ENCODE measurements around the gene RANBP3L. TPM values are rescaled to one million over a fixed set of nuclear protein-coding genes. Genes with fewer than 3 reads are reported as not detected.
"Not testable (repeated sequence)": the region's sequence is repeated elsewhere in the genome, so short reads cannot be mapped to it uniquely, and the experiment has no call there.

Gene RANBP3L
- total RNA-seq, 1 donor, result 1.3 TPM

DNA sequence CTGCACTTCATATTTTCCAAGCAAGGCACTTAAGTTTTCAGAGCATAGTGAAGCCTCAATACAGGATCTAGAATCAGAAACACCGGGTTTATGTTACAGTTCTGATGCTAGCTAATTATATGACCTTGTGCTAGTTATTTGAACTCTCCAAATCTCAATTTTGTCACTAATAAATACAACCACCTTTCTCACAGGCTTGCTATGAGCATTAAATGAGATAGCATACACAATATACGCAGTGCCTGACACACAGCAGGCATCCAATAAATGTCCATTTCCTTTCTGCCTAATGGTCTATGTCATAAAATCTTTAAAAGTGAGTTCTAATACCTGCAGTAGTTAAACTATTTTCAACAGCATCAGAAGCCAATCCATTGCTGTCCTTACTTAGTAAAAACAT, 92.9 kb downstream of the RANBP3L start:
- no peak for DNase-seq (ENCODE audit: low read depth)
- TF ChIP-seq, protein P1, sequence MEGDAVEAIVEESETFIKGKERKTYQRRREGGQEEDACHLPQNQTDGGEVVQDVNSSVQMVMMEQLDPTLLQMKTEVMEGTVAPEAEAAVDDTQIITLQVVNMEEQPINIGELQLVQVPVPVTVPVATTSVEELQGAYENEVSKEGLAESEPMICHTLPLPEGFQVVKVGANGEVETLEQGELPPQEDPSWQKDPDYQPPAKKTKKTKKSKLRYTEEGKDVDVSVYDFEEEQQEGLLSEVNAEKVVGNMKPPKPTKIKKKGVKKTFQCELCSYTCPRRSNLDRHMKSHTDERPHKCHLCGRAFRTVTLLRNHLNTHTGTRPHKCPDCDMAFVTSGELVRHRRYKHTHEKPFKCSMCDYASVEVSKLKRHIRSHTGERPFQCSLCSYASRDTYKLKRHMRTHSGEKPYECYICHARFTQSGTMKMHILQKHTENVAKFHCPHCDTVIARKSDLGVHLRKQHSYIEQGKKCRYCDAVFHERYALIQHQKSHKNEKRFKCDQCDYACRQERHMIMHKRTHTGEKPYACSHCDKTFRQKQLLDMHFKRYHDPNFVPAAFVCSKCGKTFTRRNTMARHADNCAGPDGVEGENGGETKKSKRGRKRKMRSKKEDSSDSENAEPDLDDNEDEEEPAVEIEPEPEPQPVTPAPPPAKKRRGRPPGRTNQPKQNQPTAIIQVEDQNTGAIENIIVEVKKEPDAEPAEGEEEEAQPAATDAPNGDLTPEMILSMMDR (IDR thresholded peaks at IDR 0.05; ENCODE audit: insufficient read depth, low read depth, low read length), result no peak
- no peak overlapping the region for H3K4me3 ChIP-seq (ENCODE audit: low read depth, low read length)

DNA sequence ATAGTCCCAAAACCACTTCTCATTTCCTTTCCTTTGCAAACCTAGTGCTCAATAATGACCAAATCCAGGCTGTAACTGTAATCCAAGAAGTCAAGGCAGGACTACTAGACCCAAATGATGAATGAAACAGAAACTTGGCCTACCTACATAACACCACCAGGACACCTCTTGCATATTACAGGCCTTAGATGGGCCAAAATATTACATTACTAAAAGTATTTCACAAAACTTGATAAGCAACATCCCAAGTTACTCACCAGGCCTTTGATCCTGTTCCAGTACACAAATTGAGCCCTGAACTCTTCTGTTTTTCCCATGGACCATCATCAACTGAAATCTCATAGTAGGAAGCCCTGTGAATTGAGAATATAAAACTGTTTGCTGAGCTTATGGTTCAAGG, 94.8 kb downstream of the RANBP3L start:
- no peak overlapping the region for H3K4me3 ChIP-seq (ENCODE audit: low read depth, low read length)
- DNase-seq (ENCODE audit: low read depth), result peak; percentile 18

DNA sequence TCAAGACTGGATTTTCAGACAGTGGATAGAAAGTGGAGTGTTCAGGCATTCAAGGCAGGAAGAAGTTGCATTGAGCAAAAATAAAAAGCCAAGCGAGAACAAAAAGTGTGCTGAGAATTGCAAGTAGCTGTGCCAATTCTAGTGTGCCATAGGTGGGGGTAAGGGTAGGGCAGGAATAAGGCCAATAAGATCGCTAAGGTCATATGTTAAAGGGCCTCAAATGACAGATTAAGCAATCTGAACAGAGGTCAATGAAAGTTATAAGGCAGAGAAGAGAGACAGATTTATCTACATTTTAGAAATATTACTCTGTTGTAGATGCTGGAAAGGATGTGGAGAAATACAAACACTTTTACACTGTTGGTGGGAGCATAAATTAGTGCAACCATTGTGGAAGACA, 96.4 kb downstream of the RANBP3L start:
- TF ChIP-seq, protein P1 (IDR thresholded peaks at IDR 0.05; ENCODE audit: insufficient read depth, low read depth, low read length), result no peak
- no peak for DNase-seq (ENCODE audit: low read depth)
- H3K4me3 ChIP-seq (ENCODE audit: low read depth, low read length), result no peak overlapping the region

More for the DNA sequence above, 94.8 kb downstream of the RANBP3L start:
- TF ChIP-seq, protein P1 (IDR thresholded peaks at IDR 0.05; ENCODE audit: insufficient read depth, low read depth, low read length), result no peak

DNA sequence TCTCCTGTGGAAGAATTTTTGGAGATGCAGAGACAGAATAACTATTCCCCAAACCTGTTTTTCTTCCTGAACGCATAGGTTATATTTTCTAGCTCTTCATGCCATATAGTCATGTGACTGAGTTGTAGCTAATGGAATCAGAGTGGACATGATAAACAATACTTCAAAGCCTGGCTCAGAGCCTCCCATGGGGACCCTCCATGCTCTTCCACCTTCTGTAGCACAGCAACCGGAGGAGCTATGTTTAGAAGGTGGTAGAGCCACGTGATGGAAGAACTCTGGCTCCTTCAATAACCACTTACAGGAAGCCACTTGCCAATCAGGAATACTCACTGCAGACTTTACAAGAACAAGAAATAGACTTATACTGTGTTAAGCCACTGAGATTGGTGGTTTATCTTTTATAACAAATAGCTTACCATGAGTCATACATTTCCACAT, 99.2 kb downstream of the RANBP3L start:
- H3K4me3 ChIP-seq (ENCODE audit: low read depth, low read length), result no peak overlapping the region
- DNase-seq (ENCODE audit: low read depth), result peak; percentile 69
- TF ChIP-seq, protein P1 (IDR thresholded peaks at IDR 0.05; ENCODE audit: insufficient read depth, low read depth, low read length), result no peak

DNA sequence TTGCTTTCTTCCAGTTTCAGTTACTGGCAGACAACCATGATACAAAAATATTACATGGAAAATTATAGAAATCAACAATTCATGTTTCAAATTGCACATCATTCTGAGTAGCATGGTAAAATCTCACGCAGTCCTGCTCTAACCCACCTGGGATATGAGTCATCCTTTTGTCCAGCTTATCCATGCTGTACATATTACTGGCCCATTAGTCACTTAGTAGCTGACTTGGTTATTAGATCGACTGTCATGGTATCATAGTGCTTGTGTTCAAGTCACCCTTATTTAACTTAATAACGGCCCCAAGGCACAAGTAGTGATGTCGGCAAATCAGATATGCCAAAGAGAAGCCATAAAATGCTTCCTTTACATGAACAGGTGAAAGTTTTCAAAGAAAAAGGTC, 101.2 kb downstream of the RANBP3L start:
- no peak overlapping the region for H3K4me3 ChIP-seq (ENCODE audit: low read depth, low read length)
- TF ChIP-seq, protein P1 (IDR thresholded peaks at IDR 0.05; ENCODE audit: insufficient read depth, low read depth, low read length), result no peak
- DNase-seq (ENCODE audit: low read depth), result no peak

DNA sequence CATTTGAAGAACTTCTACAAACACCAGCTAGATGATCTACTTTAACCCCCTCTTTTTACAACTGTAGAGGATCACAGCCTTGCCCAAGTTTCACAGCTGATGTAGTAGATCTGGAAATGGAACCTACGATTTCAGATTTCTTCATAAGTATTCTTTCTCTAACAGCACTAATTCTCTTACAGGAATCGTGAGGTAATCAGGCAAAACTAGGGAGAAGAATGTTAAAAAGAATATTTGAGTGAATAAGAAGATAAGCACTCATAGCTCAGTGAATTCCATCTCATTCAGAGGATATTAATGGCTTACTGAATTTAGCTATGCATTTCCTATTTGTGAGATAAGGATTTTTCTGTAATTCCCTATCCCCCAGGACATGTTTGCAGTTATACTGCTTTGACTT, 102.1 kb downstream of the RANBP3L start:
- DNase-seq (ENCODE audit: low read depth), result peak; percentile 65
- TF ChIP-seq, protein P1 (IDR thresholded peaks at IDR 0.05; ENCODE audit: insufficient read depth, low read depth, low read length), result no peak
- no peak overlapping the region for H3K4me3 ChIP-seq (ENCODE audit: low read depth, low read length)

DNA sequence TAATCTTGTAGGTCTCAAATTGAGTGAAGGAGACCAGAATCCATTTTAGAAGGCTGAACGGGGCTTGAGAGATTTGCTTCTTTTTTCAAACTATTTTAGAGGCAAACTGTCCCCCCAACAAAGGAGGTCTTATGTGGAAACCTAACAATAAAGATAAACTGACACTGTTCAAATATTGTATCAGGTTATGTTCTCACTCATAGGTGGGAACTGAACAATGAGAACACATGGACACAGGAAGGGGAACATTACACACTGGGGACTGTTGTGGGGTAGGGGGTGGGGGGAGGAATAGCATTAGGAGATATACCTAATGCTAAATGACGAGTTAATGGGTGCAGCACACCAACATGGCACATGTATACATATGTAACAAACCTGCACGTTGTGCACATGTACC, 102.9 kb downstream of the RANBP3L start:
- DNase-seq (ENCODE audit: low read depth); H3K4me3 ChIP-seq (ENCODE audit: low read depth, low read length): not testable (repeated sequence)

Other genes with a start within 250 kb of the RANBP3L start
- not detected in 2 replicates for gene UGT3A2, start 235.0 kb downstream of the RANBP3L start, total RNA-seq
- gene LMBRD2, start 150.0 kb downstream of the RANBP3L start, total RNA-seq, result 12.9 and 23.7 TPM in 2 replicates
- 36.7 and 142 TPM in 2 replicates for gene SKP2, start 149.8 kb downstream of the RANBP3L start, total RNA-seq
- 21.9 and 36.3 TPM in 2 replicates for gene NADK2, start 60.0 kb downstream of the RANBP3L start, total RNA-seq